GM10248 (cell line): ENCODE measurements around the gene ABHD6.
"Not testable (repeated sequence)": the region's sequence is repeated elsewhere in the genome, so short reads cannot be mapped to it uniquely, and the experiment has no call there.

Experiments
- CTCF ChIA-PET: fragments of 300-600 bp; sonication (Branson Sonifier 250); formaldehyde crosslinking; extraction: SDS; loops from one replicate; lab custom pipeline; 2021; ENCODE audit warnings: antibody characterized with exemption; lab: Yijun Ruan, JAX
- POLR2A ChIA-PET: fragments of 350-650 bp; sonication (Branson Sonifier 250); formaldehyde crosslinking; extraction: SDS; loops from one replicate; lab custom pipeline; 2020; ENCODE audit warnings: antibody characterized with exemption; lab: Yijun Ruan, JAX
- DNase-seq: peaks from one replicate; pipeline ENCODE4 v3.0.0; 2012; ENCODE audit errors: extremely low spot score
- CTCF ChIP-seq: IDR thresholded peaks from 2 replicates; pipeline ENCODE4 v1.5.1; 2012; ENCODE audit warnings: mild to moderate bottlenecking, low read depth; ENCODE audit errors: extremely low read depth, missing control alignments, control extremely low read depth

ABHD6 gene

GRCh38 chr3:58242340-58242739 is 4.7 kb downstream of the ABHD6 start:
- POLR2A ChIA-PET, result interaction anchor here (0.6 kb wide), 1 partner anchor 46 kb away, joined by 3 read pairs; no protein-coding TSS in a partner anchor
- DNase-seq, result no peak
- CTCF ChIA-PET, result interaction anchor here (0.7 to 3.6 kb wide), 8 partner anchors 9 to 65 kb away, joined by 3 to 13 read pairs (median 4); partner anchors contain the start of genes HTD2 and RPP14
- no peak for TF ChIP-seq CTCF

GRCh38 chr3:58242860-58243259 is 5.3 kb downstream of the ABHD6 start:
- DNase-seq, POLR2A ChIA-PET: not testable (repeated sequence)
- CTCF ChIA-PET, result interaction anchor here (1.4 to 3.6 kb wide), 3 partner anchors 55 to 66 kb away, joined by 4 to 13 read pairs (median 8); partner anchors contain the start of genes HTD2 and RPP14

DNA sequence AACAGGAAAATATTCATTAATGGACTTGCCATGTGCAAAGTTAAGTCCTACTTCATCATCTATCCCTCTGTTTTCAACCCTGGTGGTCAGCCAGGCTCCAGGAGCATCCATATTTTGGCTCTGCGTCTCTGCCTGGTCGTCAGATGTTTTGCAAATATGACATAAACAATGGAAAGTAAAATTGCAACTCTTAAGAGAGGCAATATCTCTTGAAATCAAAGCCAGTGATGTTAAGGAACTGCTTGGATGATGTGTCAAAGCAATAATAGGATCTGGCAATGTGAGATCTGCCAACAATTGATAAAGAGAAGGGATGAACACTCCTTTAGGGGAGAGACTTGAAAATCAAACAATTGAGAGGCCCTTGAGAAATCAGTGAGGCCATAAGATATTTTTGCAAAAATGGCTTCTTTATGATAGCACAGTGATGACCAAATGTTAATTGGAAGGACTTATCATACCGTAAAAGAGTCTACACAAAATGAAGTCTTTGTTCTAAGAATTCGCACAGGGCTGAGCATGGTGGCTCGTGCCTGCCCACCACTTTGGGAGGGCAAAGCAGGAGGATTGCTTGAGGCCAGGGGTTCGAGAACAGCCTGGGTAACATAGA is 6.5 kb downstream of the ABHD6 start:
- TF ChIP-seq CTCF, result no peak
- POLR2A ChIA-PET, result no interaction called here
- CTCF ChIA-PET, result interaction anchor here (1.4 kb wide), 1 partner anchor 56 kb away, joined by 4 read pairs; no protein-coding TSS in a partner anchor

DNA sequence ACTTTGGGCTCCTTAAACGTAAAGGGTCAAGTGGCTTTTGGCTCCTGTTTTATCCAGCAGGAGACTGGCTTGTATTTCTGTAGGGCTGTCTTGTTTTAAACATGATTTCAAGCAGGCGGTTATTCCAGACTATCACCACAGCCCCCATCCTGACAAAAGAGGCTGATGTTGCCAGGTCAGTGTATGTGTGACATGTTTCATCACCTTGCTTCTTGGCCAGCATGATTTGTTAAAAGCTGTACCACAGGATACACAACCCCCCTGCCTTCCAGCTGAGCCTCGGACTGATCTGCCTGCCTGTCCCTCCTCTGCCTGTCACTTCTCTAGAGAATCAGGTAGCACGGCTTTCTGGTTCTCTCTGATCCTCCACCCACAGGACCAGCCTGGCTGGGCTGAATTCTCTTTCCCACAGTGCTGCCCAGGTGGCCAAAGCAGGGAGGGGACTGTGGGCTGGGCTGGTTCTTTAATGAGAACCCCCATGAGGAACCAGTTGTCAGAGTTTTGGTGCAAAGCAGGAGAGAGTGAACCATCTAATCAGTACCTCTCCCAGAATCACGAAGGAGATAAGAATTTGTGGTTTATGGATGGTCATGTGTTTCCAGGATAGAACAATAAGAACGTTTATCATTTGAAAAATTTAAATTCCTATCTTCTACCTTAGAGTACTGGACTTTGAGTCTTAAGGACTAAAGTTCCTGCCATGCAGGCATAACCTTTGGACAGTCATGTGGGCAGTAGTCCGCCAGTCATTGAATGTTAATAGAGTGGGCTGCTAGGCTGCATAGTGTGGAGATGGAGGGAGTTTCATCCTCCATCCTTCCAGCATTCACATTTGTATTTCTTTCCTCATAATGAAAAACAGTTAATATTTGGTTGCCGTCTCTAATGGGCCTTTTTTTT is 8.8 kb downstream of the ABHD6 start:
- DNase-seq, result no peak
- ChIA-PET CTCF (no interaction called here), POLR2A (no interaction called here)
- no peak for TF ChIP-seq CTCF

More for the DNA sequence above, 6.5 kb downstream of the ABHD6 start:
- no peak for DNase-seq

DNA sequence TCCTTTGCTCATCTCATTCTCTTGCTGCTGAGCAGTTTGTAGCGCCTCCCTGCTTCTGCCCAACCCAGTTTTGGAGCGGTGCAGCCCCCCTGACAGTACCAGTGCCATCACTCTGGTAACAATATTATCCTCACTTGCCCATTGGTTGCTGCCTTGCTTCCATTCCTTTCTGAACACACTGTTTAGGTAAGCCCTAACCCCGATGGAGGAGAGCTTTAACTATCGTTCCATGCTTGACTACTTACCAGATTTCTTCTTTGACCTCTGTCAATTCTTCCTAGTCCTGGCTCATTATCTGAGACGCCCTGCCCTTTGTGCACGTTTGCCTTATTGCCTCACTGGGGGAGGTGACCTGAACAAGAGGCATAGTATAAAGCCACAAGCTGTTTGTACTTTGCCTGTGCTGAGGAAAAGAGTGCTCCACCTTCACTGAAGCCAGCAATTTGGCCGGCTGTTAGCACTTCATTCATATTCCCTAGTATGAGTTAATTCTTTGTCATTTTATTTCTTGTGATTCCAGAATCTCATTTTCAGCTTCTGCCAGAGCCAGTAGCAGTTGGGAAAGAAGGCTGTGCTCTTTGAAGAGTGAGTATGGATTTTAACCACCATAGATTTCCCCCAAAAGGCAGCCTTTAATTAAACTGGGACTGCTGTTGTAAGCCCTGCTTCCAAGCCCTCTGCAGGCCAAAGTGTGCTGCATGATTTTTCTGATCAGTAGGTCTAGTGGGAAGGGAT is 11.9 kb downstream of the ABHD6 start:
- no peak for DNase-seq
- POLR2A ChIA-PET, result no interaction called here
- no peak for TF ChIP-seq CTCF
- CTCF ChIA-PET, result interaction anchor here (0.8 to 2.2 kb wide), 3 partner anchors 10 to 31 kb away, joined by 3 to 10 read pairs (median 4); no protein-coding TSS in a partner anchor

DNA sequence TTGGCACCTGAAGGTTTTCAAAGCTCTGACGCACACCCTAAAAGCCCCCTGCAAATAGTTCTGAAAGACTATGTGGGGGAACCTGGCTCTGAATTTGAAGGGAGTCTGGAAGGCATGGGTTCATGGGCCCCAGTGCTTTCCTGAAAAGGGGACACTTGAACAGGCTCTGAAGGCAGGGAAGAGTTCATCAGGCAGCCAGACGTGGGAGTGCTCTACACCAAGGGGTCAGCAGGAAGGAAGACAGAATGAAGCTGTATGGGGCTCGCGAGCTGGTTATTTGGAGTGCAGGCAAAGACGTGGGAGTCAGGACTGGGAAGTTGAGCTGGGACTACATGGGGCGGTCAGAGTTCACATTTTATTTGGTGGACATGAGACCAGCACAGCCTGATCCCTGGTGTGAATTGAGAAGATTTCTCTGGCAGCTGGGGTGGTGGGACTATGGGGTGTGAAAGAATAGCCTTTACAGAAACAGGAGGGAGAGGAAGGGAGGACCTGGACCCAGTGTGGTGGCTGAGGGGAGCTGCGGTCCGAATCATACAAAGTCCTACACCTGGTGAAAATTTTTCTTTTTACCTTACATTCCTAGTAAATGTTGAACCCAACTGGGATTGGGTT is 12.6 kb downstream of the ABHD6 start:
- TF ChIP-seq CTCF, result no peak
- ChIA-PET POLR2A (no interaction called here), CTCF (interaction anchor here (0.8 to 2.2 kb wide), 3 partner anchors 11 to 31 kb away, joined by 3 to 10 read pairs (median 4); no protein-coding TSS in a partner anchor)
- DNase-seq, result no peak
